HCT116 (cell line): ENCODE results near the gene SNX3. TPM values are rescaled to one million over a fixed set of nuclear protein-coding genes. Genes with fewer than 3 reads are reported as not detected.

Source experiments
- ATAC-seq: fragments of 200-7000 bp; cut with Tn5 transposase; 2 replicates; pipeline ENCODE4 v1.9.1; 2020; ENCODE audit warnings: mild to moderate bottlenecking, moderate library complexity
- BruUV-seq: library from RNA; stranded (reverse); fragments of 400-500 nt; replicated peaks from 2 replicates; lab custom pipeline; 2021; lab: Mats Ljungman, UMichigan
- CTCF ChIA-PET: fragments of 300-600 bp; sonication (Branson Sonifier 250); formaldehyde crosslinking; loops from one replicate; lab custom pipeline; 2021; ENCODE audit warnings: antibody characterized with exemption; lab: Charles Lee
- POLR2A ChIA-PET: fragments of 300-600, 350-600 bp; sonication (Branson Sonifier 250); formaldehyde crosslinking; loops from one replicate; lab custom pipeline; 2021; ENCODE audit warnings: antibody characterized with exemption; lab: Charles Lee
- RAD21 ChIA-PET, 2 experiments: fragments of 300-600 bp; sonication (Branson Sonifier 250); formaldehyde crosslinking; loops; one replicate each; lab custom pipeline; 2023; ENCODE audit warnings: low total read pairs in 2 of 2; ENCODE audit not compliant: uncharacterized antibody in 2 of 2, unreplicated experiment in 2 of 2, low non-redundant PET in 1 of 2; lab: Charles Lee
- DNase-seq: peaks from one replicate; pipeline ENCODE4 v3.0.0-alpha.2; 2010; ENCODE audit warnings: low read depth, low spot score
- H2AFZ ChIP-seq: fragments of 200-600 bp; shearing (Covaris generic), sonication (generic); 2 replicates; pipeline ENCODE4 v1.6.1; 2017; ENCODE audit warnings: low read depth, mixed run types, mixed read lengths, antibody characterized with exemption, low read length; ENCODE audit not compliant: poor library complexity, severe bottlenecking
- H3K27ac ChIP-seq: 2 replicates; pipeline ENCODE4 v1.5.1; 2012; ENCODE audit warnings: low read depth, low read length
- H3K27me3 ChIP-seq: fragments of 200-600 bp; sonication (generic); 2 replicates; pipeline ENCODE4 v1.6.1; 2016; ENCODE audit warnings: mixed run types, low read length, mixed read lengths; ENCODE audit not compliant: insufficient read depth
- H3K36me3 ChIP-seq, 2 experiments: fragments of 200-500 bp in 1 of 2; fragments of 200-600 bp in 1 of 2; sonication (Bioruptor generic) in 1 of 2; sonication (generic) in 1 of 2; 2 replicates each; pipeline versions ENCODE4 v1.5.1 to v1.6.1; 2014 to 2016; ENCODE audit warnings: low read length in 2 of 2, inconsistent platforms in 1 of 2, mixed read lengths in 1 of 2, mixed run types in 1 of 2; ENCODE audit not compliant: insufficient read depth in 2 of 2, control insufficient read depth in 1 of 2
- H3K4me1 ChIP-seq, 2 experiments: fragments of 200-600 bp in 1 of 2; sonication (generic) in 1 of 2; 2 replicates each; pipeline versions ENCODE4 v1.5.1 to v1.6.1; 2012 to 2017; ENCODE audit warnings: low read length in 2 of 2, inconsistent platforms in 1 of 2, mild to moderate bottlenecking in 1 of 2, mixed read lengths in 1 of 2, mixed run types in 1 of 2, moderate library complexity in 1 of 2; ENCODE audit not compliant: insufficient read depth in 2 of 2, control insufficient read depth in 1 of 2
- H3K4me2 ChIP-seq: fragments of 200-600 bp; sonication (generic); 2 replicates; pipeline ENCODE4 v1.6.1; 2017; ENCODE audit warnings: mixed run types, low read length, mixed read lengths
- H3K4me3 ChIP-seq, 2 experiments: fragments of 200-600 bp in 1 of 2; sonication (generic) in 1 of 2; replicated peaks in 1 of 2; 2 replicates each; pipeline ENCODE4 v1.5.1; 2011 to 2016; ENCODE audit warnings: low read length in 2 of 2, control low read depth in 1 of 2, low read depth in 1 of 2, mild to moderate bottlenecking in 1 of 2, mixed read lengths in 1 of 2, mixed run types in 1 of 2
- H3K79me2 ChIP-seq: fragments of 200-600 bp; sonication (generic); 2 replicates; pipeline ENCODE4 v1.6.1; 2017; ENCODE audit warnings: mild to moderate bottlenecking, mixed run types, low read length, moderate library complexity, mixed read lengths; ENCODE audit not compliant: insufficient read depth
- H3K9ac ChIP-seq: fragments of 200-600 bp; sonication (generic); 2 replicates; pipeline ENCODE4 v1.6.1; 2016; ENCODE audit warnings: low read length, mixed read lengths
- H3K9me2 ChIP-seq: fragments of 200-600 bp; sonication (generic), shearing (Covaris generic); 2 replicates; pipeline ENCODE4 v1.6.1; 2017; ENCODE audit warnings: mixed run types, mild to moderate bottlenecking, moderate library complexity; ENCODE audit not compliant: insufficient read depth
- H3K9me3 ChIP-seq, 2 experiments: fragments of 200-500 bp in 1 of 2; fragments of 200-600 bp in 1 of 2; sonication (Bioruptor generic) in 1 of 2; sonication (generic) in 1 of 2; 2 replicates each; pipeline ENCODE4 v1.6.1; 2014 to 2017; ENCODE audit warnings: low read length in 2 of 2, mixed read lengths in 2 of 2, inconsistent platforms in 1 of 2, low read depth in 1 of 2, mild to moderate bottlenecking in 1 of 2, mixed run types in 1 of 2, moderate library complexity in 1 of 2; ENCODE audit not compliant: control insufficient read depth in 1 of 2, insufficient read depth in 1 of 2
- H4K20me1 ChIP-seq: fragments of 200-600 bp; sonication (generic), shearing (Covaris generic); 2 replicates; pipeline ENCODE4 v1.6.1; 2017; ENCODE audit warnings: mixed run types, mild to moderate bottlenecking, moderate library complexity; ENCODE audit not compliant: insufficient read depth
- CBX3 ChIP-seq: IDR thresholded peaks from 2 replicates; pipeline ENCODE4 v1.6.1; 2012; ENCODE audit warnings: low read depth
- CEBPB ChIP-seq: IDR thresholded peaks from 2 replicates; pipeline ENCODE4 v1.6.1; 2012; ENCODE audit warnings: low read depth
- CTCF ChIP-seq, 3 experiments: fragments of 200-600 bp in 1 of 3; sonication (generic) in 1 of 3; IDR thresholded peaks in 2 of 3; conservative IDR thresholded peaks in 1 of 3; 2 replicates each; pipeline ENCODE4 v1.5.1; 2012 to 2017; ENCODE audit warnings: low read depth in 2 of 3, low read length in 2 of 3, antibody characterized with exemption in 1 of 3, borderline replicate concordance in 1 of 3, control low read depth in 1 of 3, mild to moderate bottlenecking in 1 of 3, mixed read lengths in 1 of 3, mixed run types in 1 of 3, moderate library complexity in 1 of 3; ENCODE audit not compliant: insufficient read depth in 1 of 3
- EGR1 ChIP-seq: IDR thresholded peaks from 2 replicates; pipeline ENCODE4 v1.6.1; 2012; ENCODE audit warnings: low read depth
- ELF1 ChIP-seq: IDR thresholded peaks from 2 replicates; pipeline ENCODE4 v1.6.1; 2012; ENCODE audit warnings: low read depth, borderline replicate concordance
- EZH2 ChIP-seq: fragments of 200-600 bp; sonication (generic); IDR thresholded peaks from 2 replicates; pipeline ENCODE4 v1.6.1; 2017; ENCODE audit warnings: antibody characterized with exemption, mixed run types
- EZH2phosphoT487 ChIP-seq: fragments of 200-600 bp; IDR thresholded peaks from 2 replicates; pipeline ENCODE4 v1.6.1; 2018; ENCODE audit warnings: antibody characterized with exemption, borderline replicate concordance
- FOSL1 ChIP-seq: IDR thresholded peaks from 2 replicates; pipeline ENCODE4 v1.6.1; 2012; ENCODE audit warnings: low read depth
- JUND ChIP-seq: IDR thresholded peaks from 2 replicates; pipeline ENCODE4 v1.6.1; 2012
- MAX ChIP-seq: IDR thresholded peaks from 2 replicates; pipeline ENCODE4 v1.6.1; 2012
- POLR2A ChIP-seq: IDR thresholded peaks from 2 replicates; pipeline ENCODE4 v1.7.0; 2011; ENCODE audit warnings: borderline replicate concordance; ENCODE audit not compliant: insufficient read depth, insufficient read length; ENCODE audit errors: extremely low read depth
- POLR2AphosphoS5 ChIP-seq: IDR thresholded peaks from 2 replicates; pipeline ENCODE4 v1.6.1; 2011; ENCODE audit warnings: mild to moderate bottlenecking, low read depth, low read length, moderate library complexity
- RAD21 ChIP-seq: IDR thresholded peaks from 2 replicates; pipeline ENCODE4 v1.6.1; 2012; ENCODE audit warnings: low read depth, mild to moderate bottlenecking
- SIN3A ChIP-seq: IDR thresholded peaks from 2 replicates; pipeline ENCODE4 v1.6.1; 2012; ENCODE audit warnings: low read depth
- SP1 ChIP-seq: IDR thresholded peaks from 2 replicates; pipeline ENCODE4 v1.6.1; 2012; ENCODE audit warnings: low read depth
- YY1 ChIP-seq: IDR thresholded peaks from 2 replicates; pipeline ENCODE4 v1.6.1; 2011; ENCODE audit warnings: low read length, low read depth, moderate library complexity, mild to moderate bottlenecking; ENCODE audit not compliant: insufficient replicate concordance; ENCODE audit errors: extremely low read depth
- ZBTB33 ChIP-seq: IDR thresholded peaks from 2 replicates; pipeline ENCODE4 v1.6.1; 2011; ENCODE audit warnings: mild to moderate bottlenecking, low read length, moderate library complexity; ENCODE audit not compliant: insufficient replicate concordance; ENCODE audit errors: extremely low read depth
- ZFX ChIP-seq: fragments of 450-650 bp; IDR thresholded peaks from 2 replicates; pipeline ENCODE4 v1.6.1; 2017
- ZNF274 ChIP-seq: fragments of 200-500 bp; sonication (Bioruptor generic); IDR thresholded peaks from 2 replicates; pipeline ENCODE4 v1.6.1; 2014; ENCODE audit warnings: mild to moderate bottlenecking, low read depth, low read length, inconsistent platforms
- intact Hi-C: fragments of 100-400 bp; cut with micrococcal nuclease; formaldehyde crosslinking; loops from 2 replicates; pipeline ENCODE4 v1.10.0; 2022
- total RNA-seq: library from RNA; stranded (reverse); gene quantifications from one replicate; pipeline ENCODE4 v1.2.1, GENCODE V29; 2021; ENCODE audit not compliant: unreplicated experiment
- TF ChIP-seq, protein P1 (sequence below): IDR thresholded peaks from 2 replicates; pipeline ENCODE4 v1.6.1; 2012

SNX3 gene
- total RNA-seq, 1 experiment from 2014 or later = 111 TPM

GRCh38 chr6:108168501-108169463 lies 92.1 kb downstream of the SNX3 start:
- Histone ChIP-seq H3K9ac (no peak overlapping the region), H3K4me3 (no peak overlapping the region), H3K27ac (no peak overlapping the region), H3K79me2 (no peaks in the 10 kb centered on the region), H3K9me2 (no peaks in the 10 kb centered on the region)
- DNase-seq = no peak
- intact Hi-C loops = no loop called here
- BruUV-seq = no TSS peak
- RAD21 ChIA-PET = no interaction called here
- no peak for TF ChIP-seq POLR2AphosphoS5
- TF ChIP-seq SP1 = no peak
- no peak for TF ChIP-seq FOSL1
- no peak for TF ChIP-seq RAD21
- no peak for TF ChIP-seq CTCF (IDR thresholded peaks at IDR 0.05 in 2 of 3, conservative IDR thresholded peaks at IDR 0.05 in 1 of 3; ENCODE audit: borderline replicate concordance in 1 of 3, insufficient read depth in 1 of 3, low read depth in 2 of 3, low read length in 2 of 3)
- TF ChIP-seq EGR1 = no peak
- TF ChIP-seq JUND = no peak
- TF ChIP-seq ZNF274 = no peak
- TF ChIP-seq POLR2A = no peak
- TF ChIP-seq ZFX = no peak
- TF ChIP-seq, protein P1, sequence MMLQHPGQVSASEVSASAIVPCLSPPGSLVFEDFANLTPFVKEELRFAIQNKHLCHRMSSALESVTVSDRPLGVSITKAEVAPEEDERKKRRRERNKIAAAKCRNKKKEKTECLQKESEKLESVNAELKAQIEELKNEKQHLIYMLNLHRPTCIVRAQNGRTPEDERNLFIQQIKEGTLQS = no peak
- TF ChIP-seq EZH2 = no peak
- TF ChIP-seq CEBPB = no peak
- TF ChIP-seq CBX3 = no peak
- no peak for TF ChIP-seq ELF1
- TF ChIP-seq SIN3A = no peak
- no peak for TF ChIP-seq MAX
- TF ChIP-seq EZH2phosphoT487 = no peak
- TF ChIP-seq YY1 = no peak
- TF ChIP-seq ZBTB33 = no peak
- TF ChIP-seq, all 23 proteins: peak for 0
- no peak for ATAC-seq
- no peaks in the 10 kb centered on the region for H3K36me3 ChIP-seq
- POLR2A ChIA-PET = no interaction called here
- CTCF ChIA-PET = no interaction called here
- no peak overlapping the region for H3K4me2 ChIP-seq
- H3K9me3 ChIP-seq = no peaks in the 10 kb centered on the region
- H4K20me1 ChIP-seq = no peaks in the 10 kb centered on the region
- H3K4me1 ChIP-seq = no peaks in the 10 kb centered on the region
- H2AFZ ChIP-seq = no peak overlapping the region
- H3K27me3 ChIP-seq = no peaks in the 10 kb centered on the region
